HG03460 (cell line): ENCODE measurements around the gene LRRC18.

Experiments used
- ATAC-seq: cut with Tn5 transposase; IDR thresholded peaks from one replicate; pipeline ENCODE4 v1.9.1; 2021; ENCODE audit not compliant: unreplicated experiment

LRRC18 gene

DNA sequence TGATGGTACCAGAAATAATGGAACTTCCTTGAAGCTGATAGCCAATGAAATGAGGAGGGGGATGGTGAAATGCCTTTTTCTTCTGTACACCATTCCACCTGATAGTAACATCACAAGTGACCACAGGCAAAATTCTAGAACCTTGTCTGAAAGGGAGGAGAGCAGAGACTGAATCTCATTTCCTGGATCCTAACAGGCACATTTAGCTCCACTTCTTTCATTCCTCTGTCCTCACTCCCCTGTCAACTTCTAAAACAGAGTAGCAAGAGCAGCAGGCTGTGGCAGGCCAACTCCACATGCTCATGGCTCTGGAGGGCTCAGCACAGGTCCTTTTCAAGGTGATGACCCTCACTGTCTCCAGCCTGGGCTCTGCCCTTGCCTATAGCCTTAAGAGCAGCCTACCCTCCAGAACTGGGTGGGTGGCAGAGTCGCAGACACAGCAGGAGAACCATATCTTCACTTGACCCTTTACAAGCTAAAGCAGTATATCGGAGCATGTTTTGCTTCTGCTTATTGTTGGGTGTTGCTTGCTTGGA lies at the start of gene LRRC18:
LRRC18 (minus strand) TSS at position 51 of the 536 bp plus-strand sequence. CDS start 25,685 bp downstream, outside the sequence.
- no peak for ATAC-seq

DNA sequence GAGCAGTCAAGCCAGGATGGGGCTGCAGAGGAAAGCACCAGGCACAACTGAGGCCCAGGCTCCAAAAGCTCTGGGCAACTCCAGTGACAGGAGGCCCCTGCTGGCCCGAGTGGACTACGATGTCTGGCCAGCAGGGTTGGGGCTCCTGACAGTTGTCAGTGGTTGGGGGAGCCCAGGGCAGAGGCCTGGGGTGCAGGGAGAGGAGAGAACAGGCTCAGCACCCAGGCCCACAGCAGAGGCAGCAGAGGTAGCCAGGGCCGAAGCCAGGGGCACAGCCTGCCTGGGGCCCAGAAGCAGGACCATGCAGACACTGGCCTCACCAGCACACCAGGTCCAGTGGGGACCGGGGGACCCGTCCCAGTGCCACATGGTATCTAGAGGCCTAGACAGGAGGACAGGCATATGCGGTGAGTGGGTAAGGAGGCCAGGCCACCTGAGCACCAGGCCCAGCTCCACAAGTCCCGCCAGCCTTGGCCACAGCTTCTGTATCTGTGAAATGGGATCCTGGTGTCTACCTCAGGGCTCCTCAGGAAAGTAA lies 46.0 kb upstream of the LRRC18 start:
- no peak for ATAC-seq

DNA sequence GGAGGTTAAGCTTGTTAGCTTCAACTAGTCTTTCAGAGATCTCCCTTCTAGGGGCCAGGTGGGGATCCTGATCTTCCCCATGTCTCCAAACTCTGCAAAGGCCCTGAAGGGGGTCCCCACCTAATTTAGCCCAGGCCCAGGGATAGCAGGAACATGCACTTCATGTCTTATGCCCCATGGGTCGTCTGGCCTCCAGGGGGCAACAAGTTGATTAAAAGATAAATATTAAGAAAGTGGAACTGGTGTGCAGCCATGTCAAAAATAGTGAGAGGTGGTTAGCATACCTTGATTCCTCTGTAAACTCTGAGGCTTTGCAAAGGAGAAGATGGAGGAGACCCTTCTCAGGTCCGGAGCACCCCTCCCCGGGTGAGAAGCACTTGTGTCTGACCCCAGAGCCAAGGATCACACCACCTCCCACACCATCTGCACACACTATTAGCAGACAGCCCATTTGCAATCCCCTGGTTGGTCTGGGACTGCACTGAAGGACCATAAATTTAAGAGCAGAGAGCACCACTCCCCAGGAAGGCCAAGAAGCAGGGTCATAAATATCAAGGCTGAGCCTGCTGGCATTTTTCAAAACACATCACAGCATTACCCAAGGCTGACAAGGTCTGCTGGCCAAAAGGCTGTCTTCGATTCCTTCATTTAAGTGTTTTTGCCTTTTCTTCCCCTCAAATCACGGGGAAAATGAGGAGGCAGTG lies 44.2 kb upstream of the LRRC18 start:
- ATAC-seq, result no peak

DNA sequence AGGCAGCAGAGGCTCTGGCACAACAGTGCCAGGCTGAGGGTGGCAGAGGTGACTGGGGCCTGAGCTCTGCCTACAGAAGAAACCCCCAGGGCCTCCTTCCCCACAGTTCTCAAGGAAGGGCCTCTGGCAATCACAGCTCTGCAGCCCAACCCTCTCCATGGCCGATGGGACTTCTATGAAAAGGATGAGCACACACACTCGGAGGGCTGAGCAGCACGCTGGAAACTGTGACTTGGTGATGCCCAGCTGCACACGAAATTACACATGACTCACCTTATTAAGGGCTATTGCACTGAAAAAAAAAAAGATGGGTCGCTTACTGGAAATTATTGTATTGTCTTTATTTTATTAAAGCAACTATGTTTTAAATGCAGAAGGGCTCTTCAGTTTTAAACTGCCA lies 42.9 kb upstream of the LRRC18 start:
- no peak for ATAC-seq

DNA sequence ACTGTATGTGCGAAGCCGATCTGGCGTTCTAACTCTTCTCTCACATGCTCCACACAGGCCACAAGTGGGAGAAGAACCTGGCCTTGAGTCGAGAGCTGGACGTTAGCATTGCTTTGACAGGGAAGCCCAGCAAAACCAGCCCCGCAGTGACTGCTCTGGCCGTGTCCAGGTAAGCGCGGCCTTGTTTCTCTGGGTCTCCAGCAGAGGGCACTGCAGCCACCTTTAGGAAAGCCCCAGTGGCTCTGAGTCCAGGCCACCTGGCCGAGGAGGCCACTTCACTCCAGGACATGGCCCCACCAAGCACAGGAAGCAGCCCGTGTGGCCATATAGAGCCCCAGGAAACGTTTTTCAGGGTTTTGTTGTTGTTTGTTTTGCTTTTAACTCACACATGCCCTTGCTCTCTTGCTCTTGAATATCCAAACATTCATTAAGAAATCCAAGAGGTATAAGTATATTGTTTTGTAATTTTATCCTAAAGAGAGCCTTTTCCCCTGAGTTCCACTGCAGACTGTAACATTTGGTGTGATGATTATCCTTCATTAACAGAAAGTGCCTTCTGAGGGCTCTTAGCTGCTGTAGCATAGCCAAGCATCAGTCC lies 41.8 kb upstream of the LRRC18 start:
- ATAC-seq, result no peak

DNA sequence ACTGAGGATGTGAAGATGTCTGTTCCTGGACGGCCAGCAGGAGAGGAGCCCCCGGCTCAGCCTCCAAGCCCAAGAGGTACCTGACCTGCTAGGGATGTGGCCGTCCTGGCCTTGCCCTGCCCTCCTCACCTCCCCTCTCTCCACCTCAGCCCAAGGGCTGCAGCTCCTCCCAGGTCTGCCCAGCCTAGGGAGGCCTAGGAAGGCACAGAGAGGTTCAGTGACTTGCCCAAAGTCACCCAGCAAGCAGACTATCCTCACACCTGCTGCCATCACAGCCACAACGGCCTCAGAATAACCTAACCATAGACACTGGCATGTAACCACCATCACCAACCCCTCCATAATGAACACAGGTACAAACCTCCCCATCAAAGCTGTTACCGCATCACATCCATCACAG lies 38.7 kb upstream of the LRRC18 start:
- no peak for ATAC-seq

DNA sequence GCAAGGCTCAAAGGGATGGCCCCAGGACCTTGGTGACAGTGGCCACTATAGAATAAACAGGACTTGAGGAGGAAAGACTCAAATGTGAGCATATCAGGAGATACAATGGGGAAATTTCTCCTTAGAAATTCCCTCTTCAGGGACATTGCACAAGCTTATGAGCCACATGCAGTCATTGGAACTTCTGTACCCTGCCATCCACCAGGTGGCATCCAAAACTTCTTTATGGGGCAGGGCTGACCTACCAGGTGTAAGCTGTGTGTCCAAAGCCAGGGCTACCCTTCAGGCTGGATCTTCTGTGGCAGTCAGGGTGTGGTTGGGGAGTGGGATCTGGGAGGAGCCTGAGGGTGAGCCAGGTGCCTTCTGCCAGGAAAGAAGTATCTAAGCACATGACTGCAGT lies 36.6 kb upstream of the LRRC18 start:
- ATAC-seq, result no peak

DNA sequence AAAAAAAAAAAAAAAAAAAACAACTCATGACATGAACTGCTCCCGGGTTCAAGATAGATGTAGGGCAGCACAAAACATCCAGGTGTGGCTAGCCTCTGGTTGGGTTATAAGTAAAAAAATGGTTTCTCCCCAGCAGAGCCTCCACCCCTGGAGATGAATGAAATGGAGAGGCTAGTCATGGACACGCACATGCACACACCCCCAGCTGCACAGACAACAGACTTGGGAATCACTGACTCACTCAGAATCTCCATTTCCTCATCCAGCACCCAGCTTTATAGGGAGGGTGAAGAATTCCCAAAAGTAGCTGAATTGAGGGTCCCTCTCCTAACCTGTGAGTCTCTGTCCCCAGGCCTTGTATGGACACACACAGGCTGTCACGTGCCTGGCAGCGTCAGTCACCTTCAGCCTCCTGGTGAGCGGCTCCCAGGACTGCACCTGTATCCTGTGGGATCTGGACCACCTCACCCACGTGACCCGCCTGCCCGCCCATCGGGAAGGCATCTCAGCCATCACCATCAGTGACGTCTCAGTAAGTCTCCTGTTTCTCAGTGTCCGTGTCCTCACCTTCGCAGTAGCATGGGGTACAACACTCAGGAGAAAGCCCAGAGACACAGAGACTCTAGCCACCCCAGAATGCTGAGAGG lies 35.0 kb upstream of the LRRC18 start:
- ATAC-seq, result no peak

DNA sequence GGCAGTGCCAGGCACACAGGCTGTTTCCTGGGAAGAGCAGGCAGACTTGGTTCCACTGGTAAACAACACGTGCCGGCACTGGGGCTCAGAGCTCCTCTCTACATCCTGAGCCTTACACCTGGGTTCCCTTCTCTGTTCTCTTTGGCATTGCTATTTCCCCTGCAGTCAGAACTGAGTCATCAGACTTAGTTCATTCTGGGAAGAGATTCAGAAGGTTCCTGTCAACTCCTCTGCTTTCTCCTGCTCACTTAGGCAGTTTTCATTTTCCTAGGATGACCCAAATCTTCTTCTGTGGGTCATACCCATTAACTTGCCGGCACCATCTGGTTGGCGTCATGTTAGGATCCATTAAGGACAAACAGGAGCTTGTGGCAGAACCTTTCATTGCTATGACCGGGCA lies 33.4 kb upstream of the LRRC18 start:
- no peak for ATAC-seq

DNA sequence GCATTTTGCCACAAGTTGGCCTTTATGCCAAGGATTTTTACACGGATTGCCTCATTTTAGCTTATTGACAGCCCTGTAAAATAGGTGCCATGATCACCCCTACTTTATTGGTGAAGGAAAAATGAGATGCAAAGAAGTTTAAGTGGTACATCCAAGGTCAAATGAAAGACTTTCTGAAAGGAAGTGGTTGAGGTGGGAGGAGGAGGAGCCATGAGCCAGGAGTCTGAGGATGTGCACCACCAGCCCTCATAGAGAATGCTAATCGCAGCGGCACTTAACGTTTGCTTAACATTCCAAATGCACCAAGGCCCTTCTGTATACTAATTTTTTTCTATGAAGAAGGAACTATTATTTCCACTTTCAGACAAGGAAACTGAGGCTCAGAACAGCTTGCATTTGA lies 31.0 kb upstream of the LRRC18 start:
- no peak for ATAC-seq

DNA sequence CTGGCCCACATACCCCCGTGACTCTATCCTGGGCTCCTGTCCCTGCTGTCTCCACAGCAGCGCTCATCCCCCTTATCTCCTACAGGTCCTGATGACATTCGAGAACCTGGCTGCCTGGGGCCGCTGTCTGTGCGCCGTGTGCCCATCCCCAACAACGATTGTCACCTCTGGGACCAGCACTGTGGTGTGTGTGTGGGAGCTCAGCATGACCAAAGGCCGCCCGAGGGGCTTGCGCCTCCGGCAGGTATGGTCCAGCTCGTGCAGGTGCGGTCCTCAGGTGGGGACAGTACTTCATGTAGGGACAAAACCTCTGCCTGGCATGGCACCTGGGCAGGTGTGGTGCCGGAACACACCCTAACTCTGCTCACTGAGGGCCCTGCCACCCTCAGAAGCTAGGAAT lies 30.4 kb upstream of the LRRC18 start:
- no peak for ATAC-seq

DNA sequence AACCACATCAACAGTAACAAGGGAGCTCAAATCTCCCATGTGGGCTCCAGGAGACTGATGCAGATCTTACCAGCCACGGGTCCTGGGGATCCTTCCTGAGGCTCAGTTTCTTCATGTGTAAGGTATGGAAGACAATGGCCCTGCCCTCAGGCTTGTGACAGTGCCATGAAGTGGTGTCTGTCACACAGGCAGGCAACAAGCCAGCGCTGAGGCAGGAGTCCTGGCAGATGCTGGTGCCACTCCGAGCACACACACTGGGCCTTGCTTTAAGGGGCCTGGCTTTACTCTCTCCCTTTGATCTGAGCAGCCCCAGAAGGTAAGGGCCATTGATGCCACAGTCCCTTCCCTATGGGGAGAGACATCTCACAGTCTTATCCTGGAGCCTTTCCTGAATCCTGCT lies 28.4 kb upstream of the LRRC18 start:
- no peak for ATAC-seq

DNA sequence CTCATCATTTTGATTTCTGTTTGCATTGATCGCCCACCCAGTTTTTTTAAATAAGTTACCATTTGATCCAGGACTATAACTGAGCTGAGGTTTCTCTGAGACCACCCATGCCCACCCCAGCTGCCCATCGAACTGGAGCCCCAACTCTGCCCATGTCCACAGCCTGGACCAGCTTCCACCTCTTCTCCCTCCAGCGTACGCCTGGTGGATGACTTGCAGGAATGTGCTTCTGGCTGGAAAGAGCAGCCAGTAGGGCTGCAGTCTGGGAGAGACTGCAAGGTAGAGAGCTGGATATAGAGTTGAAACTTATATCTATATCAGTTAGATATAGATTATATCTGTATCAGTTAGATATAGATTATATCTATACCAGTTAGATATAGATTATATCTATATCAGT lies 25.8 kb upstream of the LRRC18 start:
- no peak for ATAC-seq

DNA sequence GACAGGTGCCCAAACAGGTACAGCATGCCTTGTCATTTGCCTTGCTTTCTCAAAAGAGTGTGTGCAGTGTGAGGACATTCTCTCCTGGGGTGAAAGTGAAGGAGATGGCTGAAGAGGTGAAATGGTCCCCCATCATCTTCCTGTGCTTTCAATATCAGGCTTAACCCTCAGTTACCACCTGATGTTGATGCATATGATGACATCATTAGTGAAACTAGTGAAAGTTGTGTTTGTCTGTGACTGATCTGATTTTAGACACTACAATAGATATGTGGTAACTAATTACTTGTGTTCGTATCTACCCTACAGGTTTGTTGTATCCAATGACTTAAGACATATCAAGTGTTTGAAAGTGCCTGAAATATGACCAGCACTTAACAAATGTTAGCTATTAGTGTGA lies 24.4 kb upstream of the LRRC18 start:
- ATAC-seq, result no peak

DNA sequence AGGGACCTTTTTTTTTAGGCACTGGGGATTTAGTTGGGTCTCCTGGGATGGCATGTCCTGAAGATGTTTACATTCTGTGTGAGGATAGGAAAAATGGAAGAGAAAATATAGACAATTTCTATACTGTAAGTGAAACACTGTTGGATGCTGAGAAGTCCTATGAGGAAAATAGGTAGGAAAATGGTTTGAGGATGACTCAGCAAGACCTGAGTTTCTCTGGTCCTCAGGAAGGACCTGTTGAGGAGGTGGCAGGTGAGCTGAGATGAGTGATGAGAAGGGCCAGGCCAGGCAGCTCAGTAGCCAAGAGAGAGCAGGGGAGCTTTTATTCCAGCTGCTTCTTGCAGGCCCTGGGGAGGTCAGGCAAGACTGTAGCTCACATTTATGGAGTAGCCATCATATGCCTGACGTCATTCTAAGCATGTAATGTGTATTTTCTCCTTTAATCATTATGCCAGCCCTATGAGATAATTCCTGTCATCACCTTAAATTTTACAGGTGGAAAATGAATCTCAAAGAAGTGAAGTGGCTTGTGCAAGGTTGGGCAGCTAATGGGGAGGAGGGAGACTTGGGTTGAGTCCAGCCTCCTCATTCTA lies 19.1 kb upstream of the LRRC18 start:
- no peak for ATAC-seq

DNA sequence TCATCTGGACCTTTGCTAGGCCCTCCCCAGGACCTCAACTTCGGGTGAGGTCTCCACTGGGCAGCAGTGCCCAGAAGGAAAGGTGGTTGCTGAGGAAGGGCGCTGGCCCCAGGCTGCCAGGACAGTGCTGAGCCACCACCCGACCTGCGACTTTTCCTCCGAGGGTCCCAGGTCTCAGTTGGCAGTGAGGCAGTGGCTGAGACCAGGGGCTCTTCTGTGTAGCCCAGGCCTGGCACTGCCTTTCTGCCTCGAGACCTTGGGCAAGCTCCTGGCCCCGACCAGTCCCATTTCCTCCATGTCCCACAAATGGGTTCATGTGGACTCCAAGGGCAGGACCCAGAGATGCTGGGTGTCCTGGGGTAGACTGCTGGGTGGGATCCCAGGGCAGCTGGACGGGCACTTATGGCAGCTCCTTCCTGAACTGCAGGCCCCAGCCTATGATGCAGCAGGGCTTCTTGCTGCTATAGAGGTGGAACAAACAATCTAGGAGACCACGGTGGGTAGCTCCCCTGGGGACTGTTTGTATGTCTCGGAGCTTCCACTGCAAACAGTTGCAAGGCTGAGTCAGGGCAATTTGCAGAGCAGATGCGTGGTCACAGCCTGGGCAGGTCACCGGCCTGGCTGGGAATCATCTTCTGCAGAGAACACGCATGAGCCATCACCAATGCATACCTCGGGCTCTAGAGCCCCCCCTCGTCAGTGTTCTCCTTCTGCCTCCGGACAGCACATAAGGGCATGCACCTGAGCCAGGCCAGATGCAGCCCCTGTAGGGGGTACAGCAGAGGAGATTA lies 17.9 kb upstream of the LRRC18 start:
- no peak for ATAC-seq

DNA sequence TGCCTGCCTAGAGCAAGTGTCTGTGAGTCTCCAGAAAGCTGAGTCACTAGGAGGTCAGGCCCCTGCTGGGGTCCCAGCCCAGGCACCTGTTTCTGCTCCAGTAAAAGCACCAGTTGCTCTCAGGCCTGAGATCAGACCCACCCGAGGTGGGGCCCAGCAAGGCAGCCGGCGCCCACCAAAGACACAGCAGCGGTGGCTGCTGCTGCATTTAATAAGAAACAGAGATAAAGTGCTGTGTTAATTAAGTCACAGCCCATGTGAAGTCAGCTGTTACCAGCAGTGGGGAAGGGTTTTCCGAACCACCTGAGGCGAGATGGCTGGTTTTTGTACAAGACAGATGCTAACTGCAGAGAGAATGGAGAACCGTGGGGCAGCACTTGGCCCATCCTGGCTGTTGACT lies 12.1 kb upstream of the LRRC18 start:
- no peak for ATAC-seq

DNA sequence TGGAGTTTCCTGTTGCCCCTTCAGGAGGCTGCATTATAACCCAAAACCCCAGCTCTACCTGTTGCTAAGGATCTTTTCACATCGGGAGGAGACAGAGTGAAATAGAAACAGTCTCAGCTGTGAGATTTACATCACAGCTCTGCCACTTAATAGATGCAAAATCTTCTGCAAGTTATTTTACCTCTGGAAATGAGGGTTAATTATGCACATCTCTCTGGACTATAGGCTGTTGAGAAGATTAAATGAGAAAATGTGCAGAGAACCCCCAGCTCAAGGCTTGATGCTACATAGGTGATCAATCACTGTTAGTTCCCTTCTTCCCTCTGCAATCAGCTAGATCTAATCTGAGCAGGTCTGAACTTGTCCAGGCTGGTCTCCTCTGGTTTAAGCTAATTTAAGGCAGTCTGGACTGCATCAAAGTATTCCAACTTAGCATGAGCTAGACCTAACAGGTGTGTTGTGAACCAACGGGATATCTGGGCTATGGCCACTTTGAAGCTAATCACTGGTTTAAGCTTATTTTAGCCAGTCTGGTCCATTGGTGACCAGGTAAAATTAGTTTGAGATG lies 8.9 kb upstream of the LRRC18 start:
- ATAC-seq, result no peak

DNA sequence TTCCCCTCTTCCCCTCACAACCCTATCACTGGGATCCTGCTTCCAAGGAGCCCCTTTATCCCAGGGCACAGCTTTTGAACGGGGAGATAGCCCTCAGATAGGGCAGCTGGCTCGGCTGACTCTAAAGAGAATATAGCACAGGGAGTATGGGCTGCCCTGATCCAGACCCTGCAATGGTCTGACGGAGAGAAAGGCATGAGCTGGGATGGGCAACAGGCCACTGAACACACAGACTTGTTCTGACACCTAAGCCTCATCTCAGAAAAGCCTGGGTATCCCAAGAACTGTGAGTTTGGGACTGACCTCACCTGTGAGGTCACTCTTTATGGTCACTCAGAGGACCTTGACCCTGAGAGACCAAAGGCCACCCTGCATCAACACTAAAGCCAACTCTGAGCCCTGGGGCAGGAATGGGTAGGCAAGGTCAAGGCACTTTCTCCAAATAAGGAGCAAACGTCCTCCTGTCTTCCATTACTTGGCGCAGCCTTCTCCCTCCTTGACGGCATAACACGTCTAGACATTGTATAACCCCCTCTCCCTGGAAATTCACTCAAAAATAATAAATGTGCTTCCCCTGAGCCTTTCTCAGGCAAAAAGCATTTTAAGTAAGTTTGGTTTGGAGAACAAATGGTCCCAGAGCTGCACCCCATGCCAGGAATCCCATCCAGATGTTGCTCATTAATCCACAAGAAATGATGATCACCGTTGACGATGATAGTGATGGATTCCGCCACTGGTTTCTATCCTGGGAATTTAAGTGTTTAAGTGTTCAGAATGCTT lies 8.2 kb upstream of the LRRC18 start:
- ATAC-seq, result no peak
